WERI-Rb-1 (cell line): Measurements from ENCODE around the gene C6orf89.

Experiments
- DNase-seq: peaks from one replicate; pipeline ENCODE4 v3.0.0-alpha.2; 2020
- H3K27ac ChIP-seq: fragments of 250-450 bp; sonication (Bioruptor Pico); 2 replicates; pipeline ENCODE4 v1.5.1; 2020; ENCODE audit warnings: mild to moderate bottlenecking, moderate library complexity
- H3K27me3 ChIP-seq: fragments of 250-450 bp; sonication (Bioruptor Pico); 2 replicates; pipeline ENCODE4 v1.5.1; 2021; ENCODE audit warnings: mild to moderate bottlenecking, low read depth, moderate library complexity; ENCODE audit not compliant: insufficient read depth, severe bottlenecking
- H3K36me3 ChIP-seq: fragments of 250-450 bp; sonication (Bioruptor Pico); 2 replicates; pipeline ENCODE4 v1.5.1; 2020; ENCODE audit warnings: mild to moderate bottlenecking, moderate library complexity
- H3K4me3 ChIP-seq: 2 replicates; pipeline ENCODE4 v1.5.1; 2011; ENCODE audit warnings: low read depth, mild to moderate bottlenecking, control low read depth, low read length
- H3K9me3 ChIP-seq: fragments of 250-450 bp; sonication (Bioruptor Pico); 2 replicates; pipeline ENCODE4 v1.5.1; 2021; ENCODE audit warnings: mild to moderate bottlenecking, moderate library complexity; ENCODE audit not compliant: severe bottlenecking
- CTCF ChIP-seq: IDR thresholded peaks from 2 replicates; pipeline ENCODE4 v1.5.1; 2011; ENCODE audit warnings: low read depth, mild to moderate bottlenecking, control low read depth, inconsistent platforms, low read length

Gene C6orf89

GRCh38 chr6:36904114-36904513 is 18.4 kb downstream of the C6orf89 start:
- Histone ChIP-seq H3K27me3 (no peaks in the 10 kb centered on the region), H3K36me3 (peaks cover 22% of the 10 kb centered on the region), H3K9me3 (no peaks in the 10 kb centered on the region), H3K4me3 (no peak overlapping the region), H3K27ac (no peak overlapping the region)
- DNase-seq = no peak
- TF ChIP-seq CTCF = no peak

- Histone ChIP-seq H3K36me3 (peaks cover 22% of the 10 kb centered on the region), H3K27me3 (no peaks in the 10 kb centered on the region), H3K27ac (no peak overlapping the region), H3K4me3 (no peak overlapping the region), H3K9me3 (no peaks in the 10 kb centered on the region)
- DNase-seq = no peak
- TF ChIP-seq CTCF = no peak
These were observed 19.2 kb downstream of the C6orf89 start for GRCh38 chr6:36904851-36905393.

- TF ChIP-seq CTCF = no peak
- Histone ChIP-seq H3K27me3 (no peaks in the 10 kb centered on the region), H3K4me3 (no peak overlapping the region), H3K36me3 (peaks cover 18% of the 10 kb centered on the region), H3K27ac (no peak overlapping the region), H3K9me3 (no peaks in the 10 kb centered on the region)
- no peak for DNase-seq
These were observed 21.0 kb downstream of the C6orf89 start for GRCh38 chr6:36906539-36907325.

- Histone ChIP-seq H3K4me3 (no peak overlapping the region), H3K36me3 (peaks cover 8% of the 10 kb centered on the region), H3K9me3 (no peaks in the 10 kb centered on the region), H3K27ac (no peak overlapping the region), H3K27me3 (no peaks in the 10 kb centered on the region)
- DNase-seq = no peak
- TF ChIP-seq CTCF = no peak
These were observed 22.0 kb downstream of the C6orf89 start for GRCh38 chr6:36907781-36908180.

GRCh38 chr6:36908747-36909146 is 23.0 kb downstream of the C6orf89 start:
- H3K36me3 ChIP-seq = peaks cover 4% of the 10 kb centered on the region
- no peak for DNase-seq
- H3K27me3 ChIP-seq = no peaks in the 10 kb centered on the region
- H3K27ac ChIP-seq = no peak overlapping the region
- no peaks in the 10 kb centered on the region for H3K9me3 ChIP-seq
- H3K4me3 ChIP-seq = no peak overlapping the region
- no peak for TF ChIP-seq CTCF
